ENCODE data around the gene PIK3R6.

DNA sequence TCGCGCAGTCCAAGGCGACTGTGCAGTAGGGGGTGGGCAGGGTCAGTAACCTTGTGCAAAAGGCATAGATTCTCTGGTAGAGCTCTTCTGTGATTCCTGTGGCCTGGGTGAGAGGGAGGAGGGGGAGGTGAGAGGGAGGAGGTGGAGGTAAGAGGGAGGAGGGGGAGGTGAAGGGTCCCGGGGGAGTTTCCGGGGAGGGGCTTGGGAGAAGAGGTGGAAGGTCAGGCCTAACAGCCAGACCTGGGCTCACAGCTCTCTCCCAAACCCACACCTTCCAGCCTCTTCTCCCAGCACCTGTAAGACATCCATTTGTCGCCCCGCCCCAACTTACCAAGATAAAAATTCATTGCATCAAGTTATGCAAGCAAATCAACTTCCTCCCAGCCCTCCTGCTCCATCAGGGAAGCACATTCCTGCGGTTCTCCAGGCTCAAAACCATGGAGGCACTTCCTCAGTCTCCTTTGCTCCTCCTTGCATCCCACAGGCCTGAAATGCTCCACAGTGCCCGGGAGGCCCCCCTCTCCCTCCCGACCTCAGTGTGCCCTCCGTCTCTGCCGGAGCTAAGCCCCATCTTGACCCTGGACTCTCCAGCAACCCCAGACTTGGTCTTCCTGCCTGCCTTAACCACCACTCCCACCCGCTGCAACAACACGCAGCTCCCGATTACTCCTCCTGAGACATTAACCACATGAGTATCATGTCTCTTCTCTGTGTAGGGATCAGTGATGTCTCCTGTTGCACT lies 30.5 kb downstream of the PIK3R6 start:
- TF ChIP-seq, protein P1, sequence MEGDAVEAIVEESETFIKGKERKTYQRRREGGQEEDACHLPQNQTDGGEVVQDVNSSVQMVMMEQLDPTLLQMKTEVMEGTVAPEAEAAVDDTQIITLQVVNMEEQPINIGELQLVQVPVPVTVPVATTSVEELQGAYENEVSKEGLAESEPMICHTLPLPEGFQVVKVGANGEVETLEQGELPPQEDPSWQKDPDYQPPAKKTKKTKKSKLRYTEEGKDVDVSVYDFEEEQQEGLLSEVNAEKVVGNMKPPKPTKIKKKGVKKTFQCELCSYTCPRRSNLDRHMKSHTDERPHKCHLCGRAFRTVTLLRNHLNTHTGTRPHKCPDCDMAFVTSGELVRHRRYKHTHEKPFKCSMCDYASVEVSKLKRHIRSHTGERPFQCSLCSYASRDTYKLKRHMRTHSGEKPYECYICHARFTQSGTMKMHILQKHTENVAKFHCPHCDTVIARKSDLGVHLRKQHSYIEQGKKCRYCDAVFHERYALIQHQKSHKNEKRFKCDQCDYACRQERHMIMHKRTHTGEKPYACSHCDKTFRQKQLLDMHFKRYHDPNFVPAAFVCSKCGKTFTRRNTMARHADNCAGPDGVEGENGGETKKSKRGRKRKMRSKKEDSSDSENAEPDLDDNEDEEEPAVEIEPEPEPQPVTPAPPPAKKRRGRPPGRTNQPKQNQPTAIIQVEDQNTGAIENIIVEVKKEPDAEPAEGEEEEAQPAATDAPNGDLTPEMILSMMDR (conservative IDR thresholded peaks at IDR 0.05 in 1 of 2, IDR thresholded peaks at IDR 0.05 in 1 of 2; ENCODE audit: extremely low read depth in 1 of 2, insufficient read depth in 1 of 2, low read depth in 1 of 2, low read length in 2 of 2): no peak
- no peak for TF ChIP-seq EZH2 (IDR thresholded peaks at IDR 0.05; ENCODE audit: borderline replicate concordance, low read length)
